GM12878 (cell line): Measurements from ENCODE around the gene GDNF. TPM values are rescaled to one million over a fixed set of nuclear protein-coding genes. Genes with fewer than 3 reads are reported as not detected.

Experiments used
- ATAC-seq: fragments of 200-7000 bp; cut with Tn5 transposase; 3 replicates; pipeline ENCODE4 v1.9.1; 2020; ENCODE audit warnings: mild to moderate bottlenecking, moderate library complexity
- BruUV-seq: library from RNA; stranded (reverse); fragments of 400-500 nt; replicated peaks from 2 replicates; lab custom pipeline; 2021; lab: Mats Ljungman, UMichigan
- CTCF ChIA-PET: fragments of 300-600 bp; sonication (Branson Sonifier 250); formaldehyde crosslinking; extraction: SDS; loops from one replicate; lab custom pipeline; 2021; ENCODE audit warnings: inconsistent platforms; lab: Yijun Ruan, JAX
- POLR2A ChIA-PET: fragments of 350-600 bp; formaldehyde crosslinking; extraction: SDS; loops from one replicate; lab custom pipeline; 2021; ENCODE audit warnings: inconsistent platforms; lab: Charles Lee
- RAD21 ChIA-PET: fragments of 300-600 bp; sonication (Branson Sonifier 250); formaldehyde crosslinking; loops from one replicate; lab custom pipeline; 2023; ENCODE audit warnings: antibody characterized with exemption; ENCODE audit not compliant: unreplicated experiment; lab: Charles Lee
- SMC1A ChIA-PET: fragments of 300-600 bp; sonication (Branson Sonifier 250); formaldehyde crosslinking; loops from one replicate; lab custom pipeline; 2023; ENCODE audit not compliant: unreplicated experiment, uncharacterized antibody; lab: Charles Lee
- DNase-seq: peaks from one replicate; pipeline ENCODE4 v3.0.0-alpha.2; 2011; ENCODE audit warnings: low read depth, low spot score
- FAIRE-seq: peaks from 3 replicates; lab custom pipeline; 2011; peaks lifted over from hg19 to GRCh38; lab: Jason Lieb, UNC
- H2AFZ ChIP-seq: 2 replicates; pipeline ENCODE4 v1.6.0; 2011; ENCODE audit warnings: low read depth, low read length, control low read depth; ENCODE audit not compliant: control insufficient read depth
- H3K27ac ChIP-seq: 2 replicates; pipeline ENCODE4 v1.5.1; 2011; ENCODE audit warnings: control low read depth; ENCODE audit not compliant: control insufficient read depth, insufficient read depth
- H3K27me3 ChIP-seq, 2 experiments: replicated peaks in 1 of 2; 2 replicates each; pipeline versions ENCODE4 v1.6.0 to v1.6.1; 2011; ENCODE audit warnings: low read length in 1 of 2; ENCODE audit not compliant: control insufficient read depth in 2 of 2, insufficient read depth in 2 of 2
- H3K36me3 ChIP-seq, 2 experiments: 2 replicates each; pipeline ENCODE4 v1.5.1; 2011; ENCODE audit warnings: low read length in 1 of 2; ENCODE audit not compliant: control insufficient read depth in 2 of 2, insufficient read depth in 2 of 2
- H3K4me1 ChIP-seq: 2 replicates; pipeline ENCODE4 v1.6.1; 2011; ENCODE audit warnings: mild to moderate bottlenecking, low read length, moderate library complexity, mixed read lengths; ENCODE audit not compliant: control insufficient read depth, insufficient read depth
- H3K4me2 ChIP-seq: 2 replicates; pipeline ENCODE4 v1.6.0; 2011; ENCODE audit warnings: control low read depth; ENCODE audit not compliant: control insufficient read depth, insufficient read depth
- H3K4me3 ChIP-seq: fragments of 200-600 bp; sonication (generic); 2 replicates; pipeline ENCODE4 v1.5.1; 2016
- H3K79me2 ChIP-seq: 2 replicates; pipeline ENCODE4 v1.6.0; 2011; ENCODE audit warnings: low read length; ENCODE audit not compliant: control insufficient read depth, insufficient read depth
- H3K9ac ChIP-seq: 2 replicates; pipeline ENCODE4 v1.8.0; 2011; ENCODE audit warnings: low read length, control low read depth, mixed read lengths; ENCODE audit not compliant: control insufficient read depth, insufficient read depth
- H3K9me3 ChIP-seq: replicated peaks from 3 replicates; pipeline ENCODE4 v1.5.1; 2011; ENCODE audit warnings: mild to moderate bottlenecking, low read length; ENCODE audit not compliant: control insufficient read depth, insufficient read depth
- H4K20me1 ChIP-seq: 2 replicates; pipeline ENCODE4 v1.6.0; 2011; ENCODE audit not compliant: control insufficient read depth, insufficient read depth
- BACH1 ChIP-seq: fragments of 450-650 bp; IDR thresholded peaks from 2 replicates; pipeline ENCODE4 v1.6.1; 2017; ENCODE audit warnings: mild to moderate bottlenecking, borderline replicate concordance
- BCL11A ChIP-seq: IDR thresholded peaks from 2 replicates; pipeline ENCODE4 v1.6.1; 2011; ENCODE audit warnings: low read depth, low read length
- CEBPB ChIP-seq, 2 experiments: fragments of 150-350 bp in 1 of 2; IDR thresholded peaks; 2 replicates each; pipeline ENCODE4 v1.6.1; 2012 to 2014; ENCODE audit warnings: low read depth in 2 of 2, low read length in 2 of 2, borderline replicate concordance in 1 of 2, inconsistent platforms in 1 of 2
- EZH2 ChIP-seq: IDR thresholded peaks from 2 replicates; pipeline ENCODE4 v1.6.1; 2012; ENCODE audit warnings: low read depth, mild to moderate bottlenecking, control low read depth, inconsistent platforms, low read length, borderline replicate concordance; ENCODE audit not compliant: control insufficient read depth
- GATAD2B ChIP-seq: fragments of 450-650 bp; conservative IDR thresholded peaks from 2 replicates; pipeline ENCODE4 v1.6.1; 2017; ENCODE audit warnings: low read depth, mild to moderate bottlenecking, moderate library complexity
- MTA2 ChIP-seq: fragments of 450-650 bp; IDR thresholded peaks from 2 replicates; pipeline ENCODE4 v1.6.1; 2016; ENCODE audit warnings: low read depth, mild to moderate bottlenecking, moderate library complexity
- PML ChIP-seq: IDR thresholded peaks from 2 replicates; pipeline ENCODE4 v1.6.1; 2012; ENCODE audit warnings: low read length, inconsistent platforms
- RAD51 ChIP-seq: fragments of 450-650 bp; IDR thresholded peaks from 2 replicates; pipeline ENCODE4 v1.6.1; 2016; ENCODE audit warnings: moderate library complexity, mild to moderate bottlenecking, inconsistent platforms
- SREBF1 ChIP-seq: IDR thresholded peaks from 2 replicates; pipeline ENCODE4 v1.6.1; 2012; ENCODE audit warnings: mild to moderate bottlenecking, low read length
- SUPT20H ChIP-seq: IDR thresholded peaks from 2 replicates; pipeline ENCODE4 v1.6.1; 2011; ENCODE audit warnings: low read depth, mild to moderate bottlenecking, low read length, moderate library complexity, borderline replicate concordance; ENCODE audit not compliant: control insufficient read depth
- WGBS: methylation state at CpG from one replicate; pipeline ENCODE4 v1.1.6; 2016; ENCODE audit warnings: low lambda C conversion rate; ENCODE audit not compliant: insufficient replicate concordance, insufficient coverage; ENCODE audit errors: missing lambda C conversion rate; 5-methylcytosine and 5-hydroxymethylcytosine counted together
- in situ Hi-C: fragments of 300-500 bp; cut with MboI; formaldehyde crosslinking; loops from 9 replicates; pipeline ENCODE4 v1.14.3; 2018; ENCODE audit warnings: mixed read lengths
- intact Hi-C: fragments of 100-400 bp; cut with micrococcal nuclease; formaldehyde crosslinking; loops from one replicate; pipeline ENCODE4 v1.14.2; 2022; ENCODE audit not compliant: unreplicated experiment
- polyA plus RNA-seq, 11 experiments: library from polyadenylated mRNA; depleted of rRNA in 4 of 11; unstranded in 6 of 11; stranded (reverse) in 5 of 11; fragments of >200 nt; fragmentation: Nextera tagmentation in 4 of 11; fragmentation: Illumina TruSeq in 1 of 11; extraction: Ambion mirVana in 4 of 11; extraction: Trizol in 1 of 11; gene quantifications; 1 replicate in 1 of 11; 2 replicates in 10 of 11; pipeline versions ENCODE4 v1.2.1 to v1.2.3, GENCODE V29; 2011 to 2016; ENCODE audit warnings: inconsistent platforms in 2 of 11, missing spikeins in 2 of 11, low read depth in 1 of 11
- total RNA-seq, 4 experiments: library from RNA; depleted of rRNA in 3 of 4; stranded (reverse); fragments of >200 nt in 3 of 4; fragmentation: Illumina TruSeq in 1 of 4; extraction: Trizol in 1 of 4; gene quantifications; 2 replicates each; pipeline versions ENCODE4 v1.2.1 to v1.2.3, GENCODE V29; 2013 to 2021
- TF ChIP-seq, protein P1 (sequence below): fragments of 450-650 bp; IDR thresholded peaks from 2 replicates; pipeline ENCODE4 v1.6.1; 2018; ENCODE audit warnings: borderline replicate concordance, mild to moderate bottlenecking; ENCODE audit not compliant: partially characterized antibody
- TF ChIP-seq, protein P2 (sequence below): fragments of 450-650 bp; IDR thresholded peaks from 2 replicates; pipeline ENCODE4 v1.6.1; 2017; ENCODE audit warnings: mild to moderate bottlenecking, moderate library complexity
- TF ChIP-seq, protein P3 (sequence below): fragments of 450-650 bp; formaldehyde crosslinking; IDR thresholded peaks from 2 replicates; pipeline ENCODE4 v1.5.0; 2022; ENCODE audit warnings: mild to moderate bottlenecking, missing genetic modification characterization
- TF ChIP-seq, protein P4 (sequence below): IDR thresholded peaks from 2 replicates; pipeline ENCODE4 v1.6.1; 2011; ENCODE audit warnings: low read depth, mild to moderate bottlenecking, low read length, moderate library complexity, borderline replicate concordance; ENCODE audit errors: extremely low read depth

GDNF gene
- total and polyA plus RNA-seq, 10 of the 15 experiments (the other 5 are each of a cell fraction or from before 2014, with no cell fraction given), result not detected

DNA sequence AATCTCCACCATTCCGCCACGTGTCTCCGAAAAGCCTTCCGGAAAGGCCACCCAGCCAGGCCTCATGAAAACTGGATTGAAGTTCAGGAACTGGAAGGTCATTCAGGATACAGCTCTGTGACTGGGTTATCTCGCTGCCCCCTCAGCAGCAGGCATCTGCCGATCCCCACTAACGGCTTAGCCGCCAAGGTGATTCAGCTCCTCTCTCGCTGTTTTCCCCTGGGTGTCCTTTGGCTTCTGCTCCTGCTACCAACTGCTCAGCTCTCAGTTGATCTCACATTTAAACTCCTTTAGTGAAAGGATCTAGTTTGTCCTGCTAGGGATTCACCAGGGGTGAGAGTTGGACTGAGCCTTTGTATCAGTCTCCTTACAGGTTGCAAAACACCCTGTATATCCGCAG, 2.2 kb upstream of the GDNF start:
- CTCF ChIA-PET, result interaction anchor here (1.3 to 1.8 kb wide), 2 partner anchors 10 to 351 kb away, joined by 10 to 12 read pairs; no protein-coding TSS in a partner anchor
- TF ChIP-seq PML, result no peak
- TF ChIP-seq GATAD2B, result no peak
- TF ChIP-seq, protein P1, sequence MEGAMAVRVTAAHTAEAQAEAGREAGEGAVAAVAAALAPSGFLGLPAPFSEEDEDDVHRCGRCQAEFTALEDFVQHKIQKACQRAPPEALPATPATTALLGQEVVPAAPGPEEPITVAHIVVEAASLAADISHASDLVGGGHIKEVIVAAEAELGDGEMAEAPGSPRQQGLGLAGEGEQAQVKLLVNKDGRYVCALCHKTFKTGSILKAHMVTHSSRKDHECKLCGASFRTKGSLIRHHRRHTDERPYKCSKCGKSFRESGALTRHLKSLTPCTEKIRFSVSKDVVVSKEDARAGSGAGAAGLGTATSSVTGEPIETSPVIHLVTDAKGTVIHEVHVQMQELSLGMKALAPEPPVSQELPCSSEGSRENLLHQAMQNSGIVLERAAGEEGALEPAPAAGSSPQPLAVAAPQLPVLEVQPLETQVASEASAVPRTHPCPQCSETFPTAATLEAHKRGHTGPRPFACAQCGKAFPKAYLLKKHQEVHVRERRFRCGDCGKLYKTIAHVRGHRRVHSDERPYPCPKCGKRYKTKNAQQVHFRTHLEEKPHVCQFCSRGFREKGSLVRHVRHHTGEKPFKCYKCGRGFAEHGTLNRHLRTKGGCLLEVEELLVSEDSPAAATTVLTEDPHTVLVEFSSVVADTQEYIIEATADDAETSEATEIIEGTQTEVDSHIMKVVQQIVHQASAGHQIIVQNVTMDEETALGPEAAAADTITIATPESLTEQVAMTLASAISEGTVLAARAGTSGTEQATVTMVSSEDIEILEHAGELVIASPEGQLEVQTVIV, result no peak
- no peak for TF ChIP-seq BCL11A
- no peak for TF ChIP-seq RAD51
- TF ChIP-seq SREBF1, result no peak
- no peak for TF ChIP-seq BACH1
- TF ChIP-seq MTA2, result no peak
- TF ChIP-seq CEBPB (IDR thresholded peaks at IDR 0.05; ENCODE audit: borderline replicate concordance in 1 of 2, low read depth in 2 of 2, low read length in 2 of 2), result no peak
- TF ChIP-seq, protein P2, sequence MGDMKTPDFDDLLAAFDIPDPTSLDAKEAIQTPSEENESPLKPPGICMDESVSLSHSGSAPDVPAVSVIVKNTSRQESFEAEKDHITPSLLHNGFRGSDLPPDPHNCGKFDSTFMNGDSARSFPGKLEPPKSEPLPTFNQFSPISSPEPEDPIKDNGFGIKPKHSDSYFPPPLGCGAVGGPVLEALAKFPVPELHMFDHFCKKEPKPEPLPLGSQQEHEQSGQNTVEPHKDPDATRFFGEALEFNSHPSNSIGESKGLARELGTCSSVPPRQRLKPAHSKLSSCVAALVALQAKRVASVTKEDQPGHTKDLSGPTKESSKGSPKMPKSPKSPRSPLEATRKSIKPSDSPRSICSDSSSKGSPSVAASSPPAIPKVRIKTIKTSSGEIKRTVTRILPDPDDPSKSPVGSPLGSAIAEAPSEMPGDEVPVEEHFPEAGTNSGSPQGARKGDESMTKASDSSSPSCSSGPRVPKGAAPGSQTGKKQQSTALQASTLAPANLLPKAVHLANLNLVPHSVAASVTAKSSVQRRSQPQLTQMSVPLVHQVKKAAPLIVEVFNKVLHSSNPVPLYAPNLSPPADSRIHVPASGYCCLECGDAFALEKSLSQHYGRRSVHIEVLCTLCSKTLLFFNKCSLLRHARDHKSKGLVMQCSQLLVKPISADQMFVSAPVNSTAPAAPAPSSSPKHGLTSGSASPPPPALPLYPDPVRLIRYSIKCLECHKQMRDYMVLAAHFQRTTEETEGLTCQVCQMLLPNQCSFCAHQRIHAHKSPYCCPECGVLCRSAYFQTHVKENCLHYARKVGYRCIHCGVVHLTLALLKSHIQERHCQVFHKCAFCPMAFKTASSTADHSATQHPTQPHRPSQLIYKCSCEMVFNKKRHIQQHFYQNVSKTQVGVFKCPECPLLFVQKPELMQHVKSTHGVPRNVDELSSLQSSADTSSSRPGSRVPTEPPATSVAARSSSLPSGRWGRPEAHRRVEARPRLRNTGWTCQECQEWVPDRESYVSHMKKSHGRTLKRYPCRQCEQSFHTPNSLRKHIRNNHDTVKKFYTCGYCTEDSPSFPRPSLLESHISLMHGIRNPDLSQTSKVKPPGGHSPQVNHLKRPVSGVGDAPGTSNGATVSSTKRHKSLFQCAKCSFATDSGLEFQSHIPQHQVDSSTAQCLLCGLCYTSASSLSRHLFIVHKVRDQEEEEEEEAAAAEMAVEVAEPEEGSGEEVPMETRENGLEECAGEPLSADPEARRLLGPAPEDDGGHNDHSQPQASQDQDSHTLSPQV, result no peak
- TF ChIP-seq, protein P3, sequence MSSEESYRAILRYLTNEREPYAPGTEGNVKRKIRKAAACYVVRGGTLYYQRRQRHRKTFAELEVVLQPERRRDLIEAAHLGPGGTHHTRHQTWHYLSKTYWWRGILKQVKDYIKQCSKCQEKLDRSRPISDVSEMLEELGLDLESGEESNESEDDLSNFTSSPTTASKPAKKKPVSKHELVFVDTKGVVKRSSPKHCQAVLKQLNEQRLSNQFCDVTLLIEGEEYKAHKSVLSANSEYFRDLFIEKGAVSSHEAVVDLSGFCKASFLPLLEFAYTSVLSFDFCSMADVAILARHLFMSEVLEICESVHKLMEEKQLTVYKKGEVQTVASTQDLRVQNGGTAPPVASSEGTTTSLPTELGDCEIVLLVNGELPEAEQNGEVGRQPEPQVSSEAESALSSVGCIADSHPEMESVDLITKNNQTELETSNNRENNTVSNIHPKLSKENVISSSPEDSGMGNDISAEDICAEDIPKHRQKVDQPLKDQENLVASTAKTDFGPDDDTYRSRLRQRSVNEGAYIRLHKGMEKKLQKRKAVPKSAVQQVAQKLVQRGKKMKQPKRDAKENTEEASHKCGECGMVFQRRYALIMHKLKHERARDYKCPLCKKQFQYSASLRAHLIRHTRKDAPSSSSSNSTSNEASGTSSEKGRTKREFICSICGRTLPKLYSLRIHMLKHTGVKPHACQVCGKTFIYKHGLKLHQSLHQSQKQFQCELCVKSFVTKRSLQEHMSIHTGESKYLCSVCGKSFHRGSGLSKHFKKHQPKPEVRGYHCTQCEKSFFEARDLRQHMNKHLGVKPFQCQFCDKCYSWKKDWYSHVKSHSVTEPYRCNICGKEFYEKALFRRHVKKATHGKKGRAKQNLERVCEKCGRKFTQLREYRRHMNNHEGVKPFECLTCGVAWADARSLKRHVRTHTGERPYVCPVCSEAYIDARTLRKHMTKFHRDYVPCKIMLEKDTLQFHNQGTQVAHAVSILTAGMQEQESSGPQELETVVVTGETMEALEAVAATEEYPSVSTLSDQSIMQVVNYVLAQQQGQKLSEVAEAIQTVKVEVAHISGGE (CRISPR knock-in tag), result no peak
- TF ChIP-seq EZH2, result no peak
- TF ChIP-seq, protein P4, sequence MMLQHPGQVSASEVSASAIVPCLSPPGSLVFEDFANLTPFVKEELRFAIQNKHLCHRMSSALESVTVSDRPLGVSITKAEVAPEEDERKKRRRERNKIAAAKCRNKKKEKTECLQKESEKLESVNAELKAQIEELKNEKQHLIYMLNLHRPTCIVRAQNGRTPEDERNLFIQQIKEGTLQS, result no peak
- no peak for TF ChIP-seq SUPT20H

More for the DNA sequence above, 2.2 kb upstream of the GDNF start:
- ChIA-PET RAD21 (no interaction called here), POLR2A (no interaction called here), SMC1A (interaction anchor here (1.3 to 1.6 kb wide), 2 partner anchors 16 to 351 kb away, joined by 3 to 8 read pairs; no protein-coding TSS in a partner anchor)
- no peak overlapping the region for H3K9ac ChIP-seq
- DNase-seq, result no peak
- H2AFZ ChIP-seq, result no peak overlapping the region
- 68% methylated on average over 10 of the region's 10 CpGs for WGBS
- H3K4me3 ChIP-seq, result no peak overlapping the region
- peaks cover 8 to 18% of the 10 kb centered on the region in 2 experiments for H3K27me3 ChIP-seq
- no peak for FAIRE-seq
- H3K79me2 ChIP-seq, result no peaks in the 10 kb centered on the region
- in situ Hi-C loops (loop anchor here (5.0 kb wide), 1 partner anchor 355 kb away; no protein-coding TSS in a partner anchor), intact Hi-C loops (no loop called here)
- H3K27ac ChIP-seq, result no peak overlapping the region
- no peak overlapping the region for H3K4me2 ChIP-seq
- BruUV-seq, result no TSS peak
- no peaks in the 10 kb centered on the region for H3K36me3 ChIP-seq
- peaks cover 3% of the 10 kb centered on the region; the same call in 1 of the 2 replicates for H3K4me1 ChIP-seq
- no peaks in the 10 kb centered on the region for H3K9me3 ChIP-seq
- no peak for ATAC-seq
- no peaks in the 10 kb centered on the region for H4K20me1 ChIP-seq
